OCI-LY1 (cell line): Measurements from ENCODE around the gene ZCCHC17.

ENCODE experiments used
- CTCF ChIP-seq: fragments of 200-600 bp; sonication (generic), shearing (Covaris generic); IDR thresholded peaks from 2 replicates; pipeline ENCODE4 v1.5.1; 2017; ENCODE audit warnings: mild to moderate bottlenecking, antibody characterized with exemption, low read length, moderate library complexity, mixed read lengths
- EZH2 ChIP-seq: fragments of 200-600 bp; sonication (generic), shearing (Covaris generic); IDR thresholded peaks from 2 replicates; pipeline ENCODE4 v1.8.0; 2017; ENCODE audit warnings: borderline replicate concordance, mixed run types, mild to moderate bottlenecking, antibody characterized with exemption, low read length, moderate library complexity, mixed read lengths

GRCh38 chr1:31310198-31310597 is 13.4 kb downstream of the ZCCHC17 start:
- no peak for TF ChIP-seq CTCF
- TF ChIP-seq EZH2 = no peak
